HEK293 (cell line): ENCODE data around the gene TMEFF1.

ENCODE experiments used
- KLF17 ChIP-seq: fragments of 450-650 bp; formaldehyde crosslinking; IDR thresholded peaks from 2 replicates; pipeline ENCODE4 v1.5.1; 2016; ENCODE audit warnings: missing biosample characterization, missing genetic modification characterization
- OSR2 ChIP-seq: fragments of 450-650 bp; formaldehyde crosslinking; IDR thresholded peaks from 2 replicates; pipeline ENCODE4 v1.5.1; 2016; ENCODE audit warnings: missing biosample characterization, missing genetic modification characterization
- PRDM4 ChIP-seq: fragments of 450-650 bp; formaldehyde crosslinking; IDR thresholded peaks from 2 replicates; pipeline ENCODE4 v1.5.1; 2017; ENCODE audit warnings: missing biosample characterization, missing genetic modification characterization
- TRIM28 ChIP-seq: IDR thresholded peaks from 2 replicates; pipeline ENCODE4 v1.6.1; 2011; ENCODE audit warnings: low read length, control low read depth, borderline replicate concordance
- TSHZ1 ChIP-seq: fragments of 450-650 bp; formaldehyde crosslinking; IDR thresholded peaks from 2 replicates; pipeline ENCODE4 v1.5.1; 2016; ENCODE audit warnings: missing biosample characterization, missing genetic modification characterization, borderline replicate concordance
- WT1 ChIP-seq: fragments of 450-650 bp; formaldehyde crosslinking; IDR thresholded peaks from 2 replicates; pipeline ENCODE4 v1.5.1; 2016; ENCODE audit warnings: missing biosample characterization, missing genetic modification characterization
- ZBTB1 ChIP-seq: fragments of 450-650 bp; formaldehyde crosslinking; IDR thresholded peaks from 2 replicates; pipeline ENCODE4 v1.5.1; 2016; ENCODE audit warnings: missing biosample characterization, missing genetic modification characterization
- ZBTB7A ChIP-seq: fragments of 450-650 bp; formaldehyde crosslinking; IDR thresholded peaks from 2 replicates; pipeline ENCODE4 v1.5.1; 2016; ENCODE audit warnings: low read depth, missing biosample characterization, missing genetic modification characterization
- ZBTB8A ChIP-seq: fragments of 450-650 bp; formaldehyde crosslinking; IDR thresholded peaks from 2 replicates; pipeline ENCODE4 v1.5.1; 2016; ENCODE audit warnings: missing biosample characterization, missing genetic modification characterization
- ZFP69B ChIP-seq: fragments of 450-650 bp; formaldehyde crosslinking; IDR thresholded peaks from 2 replicates; pipeline ENCODE4 v1.5.1; 2016; ENCODE audit warnings: missing biosample characterization, missing genetic modification characterization
- ZNF133 ChIP-seq: fragments of 450-650 bp; formaldehyde crosslinking; IDR thresholded peaks from 2 replicates; pipeline ENCODE4 v1.5.1; 2016; ENCODE audit warnings: missing biosample characterization, missing genetic modification characterization
- ZNF202 ChIP-seq: fragments of 450-650 bp; formaldehyde crosslinking; IDR thresholded peaks from 2 replicates; pipeline ENCODE4 v1.5.1; 2016; ENCODE audit warnings: missing biosample characterization, missing genetic modification characterization, borderline replicate concordance
- ZNF221 ChIP-seq: fragments of 450-650 bp; formaldehyde crosslinking; IDR thresholded peaks from 2 replicates; pipeline ENCODE4 v1.5.1; 2017; ENCODE audit warnings: missing biosample characterization, missing genetic modification characterization, borderline replicate concordance
- ZNF280D ChIP-seq: fragments of 450-650 bp; formaldehyde crosslinking; IDR thresholded peaks from 2 replicates; pipeline ENCODE4 v1.5.1; 2016; ENCODE audit warnings: missing biosample characterization, missing genetic modification characterization
- ZNF341 ChIP-seq: fragments of 450-650 bp; formaldehyde crosslinking; IDR thresholded peaks from 2 replicates; pipeline ENCODE4; 2016; ENCODE audit warnings: low read depth, missing biosample characterization, missing genetic modification characterization
- ZNF350 ChIP-seq: fragments of 450-650 bp; formaldehyde crosslinking; IDR thresholded peaks from 2 replicates; pipeline ENCODE4 v1.5.0; 2017; ENCODE audit warnings: missing biosample characterization, mild to moderate bottlenecking, missing genetic modification characterization
- ZNF394 ChIP-seq: fragments of 450-650 bp; formaldehyde crosslinking; IDR thresholded peaks from 2 replicates; pipeline ENCODE4 v1.5.1; 2016; ENCODE audit warnings: missing biosample characterization, missing genetic modification characterization, mild to moderate bottlenecking, moderate library complexity, borderline replicate concordance
- ZNF404 ChIP-seq: fragments of 450-650 bp; formaldehyde crosslinking; IDR thresholded peaks from 2 replicates; pipeline ENCODE4 v1.5.1; 2017; ENCODE audit warnings: missing biosample characterization, missing genetic modification characterization
- ZNF423 ChIP-seq: fragments of 450-650 bp; formaldehyde crosslinking; IDR thresholded peaks from 2 replicates; pipeline ENCODE4 v1.5.1; 2016; ENCODE audit warnings: missing biosample characterization, missing genetic modification characterization
- ZNF560 ChIP-seq: fragments of 450-650 bp; formaldehyde crosslinking; IDR thresholded peaks from 2 replicates; pipeline ENCODE4 v1.5.1; 2017; ENCODE audit warnings: missing biosample characterization, missing genetic modification characterization, borderline replicate concordance
- ZNF571 ChIP-seq: fragments of 450-650 bp; formaldehyde crosslinking; IDR thresholded peaks from 2 replicates; pipeline ENCODE4 v1.5.0; 2017; ENCODE audit warnings: missing biosample characterization, missing genetic modification characterization
- ZNF624 ChIP-seq: fragments of 450-650 bp; formaldehyde crosslinking; IDR thresholded peaks from 2 replicates; pipeline ENCODE4 v1.5.1; 2017; ENCODE audit warnings: missing biosample characterization, missing genetic modification characterization
- ZNF626 ChIP-seq: fragments of 450-650 bp; sonication (Bioruptor Pico); formaldehyde crosslinking; IDR thresholded peaks from 2 replicates; pipeline ENCODE4 v1.5.1; 2018; ENCODE audit warnings: missing biosample characterization, missing genetic modification characterization, inconsistent platforms
- ZNF660 ChIP-seq: fragments of 450-650 bp; IDR thresholded peaks from 2 replicates; pipeline ENCODE4 v1.5.1; 2018; ENCODE audit warnings: missing biosample characterization, mild to moderate bottlenecking, missing genetic modification characterization
- ZNF692 ChIP-seq: fragments of 450-650 bp; formaldehyde crosslinking; IDR thresholded peaks from 2 replicates; pipeline ENCODE4 v1.5.1; 2016; ENCODE audit warnings: missing biosample characterization, missing genetic modification characterization
- ZSCAN16 ChIP-seq: fragments of 450-650 bp; formaldehyde crosslinking; IDR thresholded peaks from 2 replicates; pipeline ENCODE4 v1.5.1; 2016; ENCODE audit warnings: missing biosample characterization, missing genetic modification characterization
- ZXDB ChIP-seq: fragments of 450-650 bp; formaldehyde crosslinking; IDR thresholded peaks from 2 replicates; pipeline ENCODE4 v1.5.1; 2016; ENCODE audit warnings: missing biosample characterization, missing genetic modification characterization

The TMEFF1 gene

GRCh38 chr9:100426530-100427365 lies 46.2 kb upstream of the TMEFF1 start, which contains the start of gene MSANTD3 (continued):
- TF ChIP-seq ZNF202 (tag by site-specific recombination) (no peak), ZNF626 (tag by site-specific recombination) (no peak), ZBTB8A (peak; percentile 56; the same call in 1 of the 2 replicates), WT1 (tag by site-specific recombination) (0 out of 2 replicates have a peak, but pooled peaks have one; percentile 12), ZNF423 (no peak), ZNF221 (tag by site-specific recombination) (no peak), KLF17 (no peak), PRDM4 (tag by site-specific recombination) (peak; percentile 73), ZSCAN16 (tag by site-specific recombination) (no peak), ZNF571 (tag by site-specific recombination) (no peak), ZNF280D (tag by site-specific recombination) (no peak), ZNF133 (tag by site-specific recombination) (no peak), ZXDB (0 out of 2 replicates have a peak, but pooled peaks have one; percentile 21), ZNF341 (peak; percentile 37), TSHZ1 (tag by site-specific recombination) (no peak), ZNF692 (tag by site-specific recombination) (no peak), ZNF394 (peak; percentile 13; the same call in 1 of the 2 replicates), OSR2 (tag by site-specific recombination) (no peak), ZNF560 (tag by site-specific recombination) (no peak), TRIM28 (no peak), ZNF404 (tag by site-specific recombination) (no peak), ZFP69B (tag by site-specific recombination) (no peak), ZNF350 (tag by site-specific recombination) (no peak), ZBTB1 (tag by site-specific recombination) (no peak), ZBTB7A (tag by site-specific recombination) (0 out of 2 replicates have a peak, but pooled peaks have one; percentile 21), ZNF624 (tag by site-specific recombination) (no peak), ZNF660 (tag by site-specific recombination) (0 out of 2 replicates have a peak, but pooled peaks have one; percentile 16)
